ENCODE data around the gene TMED7. TPM values are rescaled to one million over a fixed set of nuclear protein-coding genes. Genes with fewer than 3 reads are reported as not detected.
A peak's percentile ranks its signal among the peaks of the same experiment; 100 is the strongest.

Gene TMED7
- total RNA-seq, 1 experiment from 2014 or later = 89.3 TPM

DNA sequence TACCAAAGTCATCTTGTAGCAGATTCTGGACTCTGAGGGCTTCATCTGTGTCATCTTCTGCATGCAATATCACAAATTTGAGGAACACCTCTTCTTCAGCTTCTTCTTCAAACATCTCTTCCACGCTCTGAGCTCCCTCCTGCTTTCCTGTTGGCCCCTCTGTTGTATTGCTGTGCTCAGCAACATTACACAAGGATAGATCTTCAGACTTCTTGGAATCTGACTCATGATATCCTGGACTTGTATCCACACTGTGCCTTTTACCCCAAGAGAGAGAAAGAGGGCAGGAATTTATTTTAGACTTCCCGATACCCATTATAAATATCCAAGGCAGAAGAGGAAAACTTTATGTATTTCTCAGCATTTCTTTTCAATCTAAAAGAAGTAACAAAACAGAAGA, 44.9 kb downstream of the TMED7 start:
- Histone ChIP-seq H3K27me3 (no peaks in the 10 kb centered on the region), H3K4me3 (no peak overlapping the region), H3K4me1 (no peaks in the 10 kb centered on the region), H3K27ac (no peak overlapping the region), H3K9me3 (replicated peaks) (no peaks in the 10 kb centered on the region), H3K36me3 (peaks cover 2% of the 10 kb centered on the region)
- DNase-seq = no peak

DNA sequence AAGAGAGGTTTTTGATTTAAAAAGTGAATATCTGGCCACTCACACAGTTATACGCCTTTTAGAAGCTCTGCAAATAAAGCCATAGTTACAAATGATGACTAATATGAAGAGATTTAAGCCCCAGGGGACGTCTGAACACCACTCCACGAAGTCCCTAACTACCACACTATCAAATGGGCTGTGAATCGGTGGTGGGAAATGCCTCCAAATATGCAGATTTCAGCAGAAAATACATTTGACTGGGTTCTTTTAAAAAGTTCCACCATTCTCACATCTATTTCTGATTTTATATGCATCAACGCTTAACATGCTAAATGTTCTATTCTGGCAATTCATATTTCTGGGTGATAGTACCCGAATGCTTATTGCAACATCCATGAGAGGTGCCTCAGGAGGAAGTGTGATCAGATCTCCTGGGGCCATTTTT, 46.1 kb downstream of the TMED7 start:
- no peak for DNase-seq
- Histone ChIP-seq H3K4me1 (no peaks in the 10 kb centered on the region), H3K27ac (no peak overlapping the region), H3K9me3 (replicated peaks) (no peaks in the 10 kb centered on the region), H3K4me3 (no peak overlapping the region), H3K36me3 (peaks cover 2% of the 10 kb centered on the region), H3K27me3 (no peaks in the 10 kb centered on the region)

DNA sequence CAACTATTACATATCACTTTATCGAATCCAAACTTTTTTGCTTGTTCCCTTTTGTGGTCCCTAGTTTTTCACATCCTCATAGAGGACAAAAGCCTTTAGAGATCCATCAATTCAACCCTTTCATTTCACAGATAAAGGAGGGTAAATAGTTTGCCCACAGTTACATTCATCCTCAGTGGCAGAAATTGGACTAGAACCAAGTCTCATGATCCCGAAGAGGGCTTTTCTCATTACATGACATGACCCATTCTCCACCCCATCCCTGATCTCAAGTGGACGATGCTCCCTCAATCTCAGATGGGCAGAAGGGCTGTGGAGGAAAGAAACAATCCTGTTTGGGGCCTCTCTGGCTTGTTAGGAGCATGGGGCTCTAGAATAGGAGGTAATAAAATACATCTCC, 46.6 kb downstream of the TMED7 start:
- Histone ChIP-seq H3K9me3 (replicated peaks) (no peaks in the 10 kb centered on the region), H3K4me3 (no peak overlapping the region), H3K36me3 (peaks cover 2% of the 10 kb centered on the region), H3K4me1 (no peaks in the 10 kb centered on the region), H3K27me3 (no peaks in the 10 kb centered on the region), H3K27ac (no peak overlapping the region)
- no peak for DNase-seq

DNA sequence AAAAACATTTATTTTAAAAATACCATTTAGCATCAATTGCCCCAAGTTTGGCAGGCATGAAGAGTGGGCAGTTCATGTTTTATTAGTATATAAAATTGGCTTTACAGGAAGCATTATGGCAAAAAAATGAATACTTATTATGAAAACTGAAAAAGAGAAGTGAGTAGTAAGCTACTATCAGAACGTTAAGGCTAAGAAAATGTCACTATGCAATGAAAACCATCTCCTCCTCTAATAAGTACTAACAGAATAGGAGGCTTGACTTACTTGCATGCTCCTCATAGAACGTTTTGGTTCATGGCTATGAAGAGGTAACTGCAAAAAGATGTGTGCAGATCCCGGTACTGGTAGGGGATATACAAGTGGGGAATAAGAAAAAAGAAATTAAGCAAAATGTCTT, 47.2 kb downstream of the TMED7 start:
- no peak overlapping the region for H3K27ac ChIP-seq
- H3K4me1 ChIP-seq = no peaks in the 10 kb centered on the region
- H3K27me3 ChIP-seq = no peaks in the 10 kb centered on the region
- peaks cover 2% of the 10 kb centered on the region for H3K36me3 ChIP-seq
- H3K9me3 ChIP-seq (replicated peaks) = no peaks in the 10 kb centered on the region
- no peak for DNase-seq
- no peak overlapping the region for H3K4me3 ChIP-seq

DNA sequence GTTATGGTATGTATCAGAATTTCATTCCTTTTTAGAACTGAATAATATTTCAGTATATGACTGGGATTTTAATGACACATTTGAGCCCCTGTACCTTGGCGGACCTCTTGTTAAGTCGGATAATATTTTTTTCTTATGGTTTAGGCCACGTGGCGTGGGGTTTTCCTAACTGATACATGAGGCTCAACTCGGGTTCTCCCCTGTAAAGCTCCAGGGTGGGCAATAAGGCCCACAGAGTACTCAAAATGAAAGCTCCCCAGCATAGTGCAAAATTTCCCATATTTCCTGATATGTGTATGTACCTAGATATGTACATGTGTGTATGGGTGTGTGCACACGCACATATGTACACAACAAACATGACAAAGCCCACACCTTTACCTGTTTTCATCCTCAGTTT, 48.1 kb downstream of the TMED7 start:
- H3K4me1 ChIP-seq = peaks cover 5% of the 10 kb centered on the region
- no peak for DNase-seq
- H3K27ac ChIP-seq = no peak overlapping the region
- H3K27me3 ChIP-seq = no peaks in the 10 kb centered on the region
- no peaks in the 10 kb centered on the region for H3K9me3 ChIP-seq (replicated peaks)
- peaks cover 2% of the 10 kb centered on the region for H3K36me3 ChIP-seq
- no peak overlapping the region for H3K4me3 ChIP-seq

DNA sequence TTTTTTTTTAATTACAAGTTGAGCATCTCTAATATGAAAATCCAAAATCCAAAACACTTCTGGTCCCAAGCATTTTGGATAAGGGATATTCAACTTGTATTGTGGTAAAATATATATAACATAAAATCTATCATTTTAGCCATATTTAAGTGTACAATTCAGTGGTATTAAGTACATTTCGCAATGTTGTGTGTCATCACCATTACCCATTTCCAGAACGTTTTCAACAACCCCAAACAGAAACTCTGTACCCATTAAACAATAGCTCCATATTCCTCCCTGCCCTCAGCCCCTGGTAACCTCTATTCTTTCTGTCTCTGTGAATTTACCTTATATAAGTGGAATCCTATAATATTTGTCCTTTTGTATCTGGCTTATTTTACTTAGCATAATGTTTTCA, 48.5 kb downstream of the TMED7 start:
- no peaks in the 10 kb centered on the region; the same call in none of the 2 replicates for H3K36me3 ChIP-seq
- no peaks in the 10 kb centered on the region for H3K27me3 ChIP-seq
- H3K27ac ChIP-seq = no peak overlapping the region
- H3K4me1 ChIP-seq = peaks cover 7% of the 10 kb centered on the region
- no peak for DNase-seq
- H3K9me3 ChIP-seq (replicated peaks) = no peaks in the 10 kb centered on the region
- H3K4me3 ChIP-seq = no peak overlapping the region

DNA sequence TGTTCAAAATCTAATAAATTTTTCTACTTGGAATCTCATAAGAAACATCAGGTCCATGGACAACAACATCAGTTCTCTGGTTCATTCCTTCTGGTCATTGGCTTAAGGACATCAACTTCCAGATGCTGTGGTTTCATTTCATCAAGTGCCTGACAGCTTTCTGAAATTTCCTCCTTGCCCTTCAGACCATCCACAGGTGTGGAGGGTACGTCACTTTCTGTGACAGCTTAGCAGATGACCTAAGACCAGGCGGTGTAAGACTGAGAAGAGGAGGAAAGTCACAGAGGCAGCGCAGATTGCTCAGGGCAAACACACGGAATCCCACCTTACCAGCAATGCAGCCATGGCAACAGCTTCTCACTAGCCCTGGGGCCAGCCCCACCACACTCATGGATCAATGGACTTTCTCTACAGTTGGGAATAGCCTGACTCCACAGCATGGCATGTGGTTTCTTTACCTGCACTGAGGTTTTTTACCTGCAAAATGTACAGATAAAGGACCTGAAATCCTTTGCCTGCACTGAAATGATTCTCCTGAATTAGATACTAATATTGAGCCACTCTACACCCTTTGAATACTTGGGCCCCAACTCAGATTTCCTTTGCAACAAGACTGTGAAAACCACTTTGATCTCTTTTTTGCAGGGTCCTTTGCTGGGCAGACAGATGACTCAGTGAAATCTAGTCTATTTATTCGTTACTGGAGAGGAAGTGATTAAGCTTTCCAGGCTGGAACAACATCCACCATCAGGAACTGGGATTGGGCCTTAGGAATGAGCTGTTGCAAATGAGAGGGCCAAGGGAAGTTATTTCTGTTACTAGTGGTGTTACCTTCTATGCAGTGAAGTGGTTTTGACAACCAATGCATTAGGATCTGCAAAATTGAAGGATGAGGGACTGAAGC, 50.4 kb downstream of the TMED7 start:
- H3K27ac ChIP-seq = no peak overlapping the region
- no peak for DNase-seq

DNA sequence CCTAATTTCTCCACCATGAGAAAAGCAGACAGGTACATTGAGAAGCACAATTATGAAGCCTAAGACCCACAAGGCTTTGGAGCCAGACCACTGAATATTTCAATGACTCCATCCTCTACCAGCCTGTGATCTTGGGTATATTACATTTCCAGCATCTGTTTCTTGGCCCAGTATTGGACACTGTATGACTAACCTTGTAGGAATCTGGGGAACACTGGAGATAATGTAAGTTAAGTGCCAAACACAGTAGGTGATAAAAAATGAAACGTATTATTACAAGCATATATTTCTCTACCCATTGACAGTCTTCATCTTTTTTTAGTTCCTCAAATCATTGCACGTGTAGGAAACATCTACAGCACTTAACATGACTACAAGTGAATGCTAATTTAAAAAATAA, 52.7 kb downstream of the TMED7 start:
- Histone ChIP-seq H3K36me3 (no peaks in the 10 kb centered on the region; the same call in 1 of the 2 replicates), H3K27ac (no peak overlapping the region), H3K9me3 (replicated peaks) (no peaks in the 10 kb centered on the region), H3K4me1 (peaks cover 7% of the 10 kb centered on the region), H3K27me3 (no peaks in the 10 kb centered on the region), H3K4me3 (no peak overlapping the region)
- DNase-seq = peak; percentile 9 to 42

More for the DNA sequence above, 50.4 kb downstream of the TMED7 start:
- Histone ChIP-seq H3K36me3 (no peaks in the 10 kb centered on the region; the same call in none of the 2 replicates), H3K27me3 (no peaks in the 10 kb centered on the region), H3K4me1 (peaks cover 7% of the 10 kb centered on the region), H3K4me3 (no peak overlapping the region), H3K9me3 (replicated peaks) (no peaks in the 10 kb centered on the region)

DNA sequence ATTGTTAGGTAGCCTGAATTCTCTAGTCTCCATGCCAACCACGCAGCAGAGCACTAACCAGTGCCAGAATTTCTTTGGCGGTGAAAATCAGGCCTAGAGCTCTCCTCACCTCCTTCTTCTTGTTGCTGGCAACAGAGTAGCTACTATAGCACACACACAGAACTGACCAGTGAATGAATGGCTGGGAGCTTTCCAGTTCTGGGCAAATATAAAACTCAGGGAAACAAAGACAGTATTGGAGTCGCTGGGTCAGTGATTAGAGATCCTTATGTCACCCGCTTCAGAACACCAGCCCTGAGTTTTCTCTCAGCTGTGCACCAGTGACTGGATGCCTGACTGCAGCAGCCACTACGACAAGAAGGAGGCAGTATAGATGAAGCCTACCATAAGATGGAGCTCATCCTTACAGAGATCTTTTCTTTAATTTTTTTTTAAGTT, 54.4 kb downstream of the TMED7 start:
- Histone ChIP-seq H3K9me3 (replicated peaks) (no peaks in the 10 kb centered on the region), H3K4me1 (peaks cover 7% of the 10 kb centered on the region), H3K36me3 (no peaks in the 10 kb centered on the region), H3K27me3 (no peaks in the 10 kb centered on the region), H3K4me3 (no peak overlapping the region), H3K27ac (no peak overlapping the region)
- no peak for DNase-seq

DNA sequence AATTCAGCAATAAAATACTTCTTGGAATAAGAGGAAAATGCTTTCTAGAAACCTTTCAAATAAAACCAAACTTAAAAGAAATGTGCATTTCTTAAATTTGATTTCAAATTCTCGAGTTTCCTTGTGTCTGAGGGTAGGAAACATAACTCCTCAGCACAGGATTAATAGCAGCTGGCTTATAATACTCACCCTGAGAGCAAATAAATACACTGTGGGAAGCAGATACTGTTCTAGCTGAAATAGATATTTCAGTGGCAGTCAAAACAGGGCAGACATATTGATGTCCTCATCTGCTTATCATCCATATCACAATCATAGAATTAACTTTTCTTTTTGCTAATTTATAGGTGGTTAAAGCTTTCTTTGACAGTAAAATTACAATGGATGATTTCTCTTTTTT, 57.2 kb downstream of the TMED7 start:
- no peak overlapping the region for H3K27ac ChIP-seq
- no peaks in the 10 kb centered on the region for H3K27me3 ChIP-seq
- H3K4me1 ChIP-seq = peaks cover 7% of the 10 kb centered on the region
- no peak overlapping the region for H3K4me3 ChIP-seq
- DNase-seq = no peak
- no peaks in the 10 kb centered on the region; the same call in 1 of the 2 replicates for H3K9me3 ChIP-seq (replicated peaks)
- H3K36me3 ChIP-seq = no peaks in the 10 kb centered on the region

DNA sequence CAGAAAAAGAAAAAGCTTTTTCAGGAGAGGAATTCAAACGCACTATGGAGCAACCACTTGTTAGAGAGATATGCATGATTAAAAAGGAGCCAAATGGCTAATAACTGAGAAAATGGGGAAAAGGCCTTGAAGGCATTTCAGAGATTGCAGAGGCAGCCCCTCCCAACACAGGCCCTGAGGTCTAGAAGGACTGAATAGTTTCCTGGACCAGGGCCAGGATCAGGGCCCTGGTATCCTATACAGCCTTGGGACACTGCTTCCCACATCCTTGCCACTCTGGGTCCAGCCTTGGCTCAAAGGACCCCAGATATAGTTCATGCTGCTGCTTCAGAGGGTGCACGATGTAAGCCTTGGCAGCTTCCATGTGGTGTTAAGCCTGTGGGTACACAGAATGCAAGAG, 60.6 kb downstream of the TMED7 start:
- Histone ChIP-seq H3K27me3 (no peaks in the 10 kb centered on the region), H3K4me3 (no peak overlapping the region), H3K36me3 (no peaks in the 10 kb centered on the region), H3K27ac (no peak overlapping the region), H3K9me3 (replicated peaks) (no peaks in the 10 kb centered on the region; the same call in 1 of the 2 replicates), H3K4me1 (no peaks in the 10 kb centered on the region)
- DNase-seq = no peak

Other genes with a start within 250 kb of the TMED7 start
- 16.5 and 17.9 TPM in 2 replicates for gene FEM1C, start 81.3 kb downstream of the TMED7 start, total RNA-seq (2014; rRNA removed; shearing (Covaris generic))
- 0.10 and 0.13 TPM in 2 replicates for gene TICAM2, start 23.6 kb downstream of the TMED7 start, total RNA-seq (2014; rRNA removed; shearing (Covaris generic))
- 0.23 TPM in 1 of 2 replicates, not detected in the other for gene CDO1, start 190.6 kb upstream of the TMED7 start, total RNA-seq (2014; rRNA removed; shearing (Covaris generic))
- 61.3 and 62.5 TPM in 2 replicates for gene ATG12, start 215.5 kb upstream of the TMED7 start, total RNA-seq (2014; rRNA removed; shearing (Covaris generic))
- gene AP3S1, start 215.9 kb upstream of the TMED7 start, total RNA-seq (2014; rRNA removed; shearing (Covaris generic)) = 139 and 141 TPM in 2 replicates